Heart left ventricle (tissue), 13 donors: Measurements from ENCODE around the gene CFLAR.

Source experiments
- POLR2A ChIP-seq, 2 donors: fragments of 450-650 bp; IDR thresholded peaks; one replicate each; pipeline ENCODE4 v1.6.1; 2017; ENCODE audit warnings: antibody characterized with exemption in 2 of 2, mild to moderate bottlenecking in 2 of 2, moderate library complexity in 2 of 2
- TF ChIP-seq, protein P1 (sequence below), 12 donors: fragments of 200-600 bp; sonication (generic) in 4 of 12; IDR thresholded peaks; one replicate each; pipeline versions ENCODE4 v1.5.0 to v1.8.0; 2018 to 2022; ENCODE audit warnings: antibody characterized with exemption in 12 of 12, mild to moderate bottlenecking in 5 of 12
- donor health status: ischemic (EF 13 %, LVEDD 7.1; RV severe dilation, severe dysfunction).
- donor health status: DM: no; HTN: yes; CAD: no.
- donor health status: DM: no; HTN: no; CAD: no.
- donor health status: ischemic (EF 25% LVEDD 6.9; RV normal size, moderate dysfunction).
- donor health status: ischemic (EF 25% LVEDD 5.7; RV mildly dilated, moderate dysfunction).
- donor health status: ischemic (EF 35%, LVEDD 5.7; RV mildly dilated, moderate dysfunction).
- donor health status: nonischemic (EF 11% LVEDD 7.7; RV severe dilation, severe dysfunction).
- donor health status: DM: yes; HTN: yes; CAD: no.
- donor health status: PGD.
- donor health status: ischemic (EF 29% LVEDD 5.4; RV normal size, mild dysfunction).
- donor health status: nonischemic (EF 23%, LVEDD 6.1; RV moderate dilation, normal function).

DNA sequence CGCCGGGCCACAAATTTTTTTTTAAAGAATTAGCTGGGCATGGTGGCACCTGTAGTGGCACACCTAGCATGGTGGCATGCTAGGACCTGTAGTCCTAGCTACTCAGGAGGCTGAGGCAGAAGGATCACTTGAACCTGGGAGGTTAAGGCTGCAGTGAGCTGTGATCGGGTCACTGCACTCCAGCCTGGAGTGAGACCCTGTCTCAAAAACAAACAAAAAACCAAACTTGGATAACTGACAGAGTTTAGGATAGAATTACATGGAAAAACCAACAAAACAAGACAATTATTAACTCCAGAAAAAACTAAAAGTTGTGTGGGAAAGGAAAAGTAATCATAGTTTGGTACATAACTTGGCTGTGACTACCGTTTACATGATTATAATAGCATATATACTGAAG lies 1.6 kb upstream of the CFLAR start:
- TF ChIP-seq, protein P1, sequence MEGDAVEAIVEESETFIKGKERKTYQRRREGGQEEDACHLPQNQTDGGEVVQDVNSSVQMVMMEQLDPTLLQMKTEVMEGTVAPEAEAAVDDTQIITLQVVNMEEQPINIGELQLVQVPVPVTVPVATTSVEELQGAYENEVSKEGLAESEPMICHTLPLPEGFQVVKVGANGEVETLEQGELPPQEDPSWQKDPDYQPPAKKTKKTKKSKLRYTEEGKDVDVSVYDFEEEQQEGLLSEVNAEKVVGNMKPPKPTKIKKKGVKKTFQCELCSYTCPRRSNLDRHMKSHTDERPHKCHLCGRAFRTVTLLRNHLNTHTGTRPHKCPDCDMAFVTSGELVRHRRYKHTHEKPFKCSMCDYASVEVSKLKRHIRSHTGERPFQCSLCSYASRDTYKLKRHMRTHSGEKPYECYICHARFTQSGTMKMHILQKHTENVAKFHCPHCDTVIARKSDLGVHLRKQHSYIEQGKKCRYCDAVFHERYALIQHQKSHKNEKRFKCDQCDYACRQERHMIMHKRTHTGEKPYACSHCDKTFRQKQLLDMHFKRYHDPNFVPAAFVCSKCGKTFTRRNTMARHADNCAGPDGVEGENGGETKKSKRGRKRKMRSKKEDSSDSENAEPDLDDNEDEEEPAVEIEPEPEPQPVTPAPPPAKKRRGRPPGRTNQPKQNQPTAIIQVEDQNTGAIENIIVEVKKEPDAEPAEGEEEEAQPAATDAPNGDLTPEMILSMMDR (IDR thresholded peaks at IDR 0.05): no peak
- TF ChIP-seq POLR2A (IDR thresholded peaks at IDR 0.05): no peak
